HepG2 (cell line): ENCODE measurements around the gene NR3C2. TPM values are rescaled to one million over a fixed set of nuclear protein-coding genes. Genes with fewer than 3 reads are reported as not detected.

Experiments
- FOXM1 ChIP-seq: sonication (generic); formaldehyde crosslinking; IDR thresholded peaks from 2 replicates; pipeline ENCODE4 v1.5.0; 2020; ENCODE audit warnings: missing genetic modification reagents
- HES4 ChIP-seq: sonication (generic); formaldehyde crosslinking; IDR thresholded peaks from 2 replicates; pipeline ENCODE4 v1.9.0; 2021; ENCODE audit warnings: mild to moderate bottlenecking, missing genetic modification reagents, borderline replicate concordance
- KDM6A ChIP-seq: IDR thresholded peaks from 2 replicates; pipeline ENCODE4 v1.6.1; 2016; ENCODE audit warnings: low read depth
- MAFF ChIP-seq: IDR thresholded peaks from 2 replicates; pipeline ENCODE4 v1.6.1; 2011; ENCODE audit warnings: low read depth, low read length, improper control_type of control experiment
- MTF1 ChIP-seq: sonication (generic); formaldehyde crosslinking; IDR thresholded peaks from 2 replicates; pipeline ENCODE4 v1.5.0; 2020; ENCODE audit warnings: missing genetic modification reagents
- RBFOX2 ChIP-seq: fragments of 200-400 bp; formaldehyde crosslinking; IDR thresholded peaks from 2 replicates; pipeline ENCODE4 v1.6.1; 2017; ENCODE audit warnings: low read depth, mild to moderate bottlenecking, low read length
- ZNF672 ChIP-seq: sonication (generic); formaldehyde crosslinking; IDR thresholded peaks from 2 replicates; pipeline ENCODE4 v1.8.1; 2022; ENCODE audit warnings: missing genetic modification reagents
- polyA plus RNA-seq, 8 experiments: library from polyadenylated mRNA; depleted of rRNA in 3 of 8; stranded (reverse) in 7 of 8; unstranded in 1 of 8; fragments of >200 nt; fragmentation: Illumina TruSeq in 4 of 8; extraction: Trizol in 4 of 8; gene quantifications; 2 replicates each; pipeline versions ENCODE4 v1.2.1 to v1.2.3, GENCODE V29; 2011 to 2016; ENCODE audit warnings: low read depth in 4 of 8, missing spikeins in 1 of 8, mixed read lengths in 1 of 8; ENCODE audit not compliant: insufficient read depth in 1 of 8
- total RNA-seq, 5 experiments: library from RNA; depleted of rRNA; stranded (reverse); fragments of >200 nt; fragmentation: Illumina TruSeq; extraction: Trizol; gene quantifications; 2 replicates each; pipeline ENCODE4 v1.2.3, GENCODE V29; 2016; ENCODE audit warnings: low read depth in 1 of 5
- TF ChIP-seq, protein P1 (sequence below): sonication (generic); formaldehyde crosslinking; IDR thresholded peaks from 2 replicates; pipeline ENCODE4 v1.5.0; 2020; ENCODE audit warnings: mild to moderate bottlenecking, missing genetic modification reagents, borderline replicate concordance
- TF ChIP-seq, protein P2 (sequence below): sonication (generic); formaldehyde crosslinking; IDR thresholded peaks from 2 replicates; pipeline ENCODE4 v1.5.1; 2020; ENCODE audit warnings: missing genetic modification reagents, mild to moderate bottlenecking, borderline replicate concordance
- TF ChIP-seq, protein P3 (sequence below): sonication (generic); formaldehyde crosslinking; IDR thresholded peaks from 2 replicates; pipeline ENCODE4 v1.4.0; 2020; ENCODE audit warnings: missing genetic modification reagents
- TF ChIP-seq, protein P4 (sequence below): sonication (generic); formaldehyde crosslinking; IDR thresholded peaks from 2 replicates; pipeline ENCODE4 v1.4.0; 2020; ENCODE audit warnings: missing genetic modification reagents; ENCODE audit errors: not compliant biosample characterization
- TF ChIP-seq, protein P5 (sequence below): sonication (generic); formaldehyde crosslinking; IDR thresholded peaks from 2 replicates; pipeline ENCODE4 v1.5.0; 2020; ENCODE audit warnings: missing genetic modification reagents

Gene NR3C2
- total and polyA plus RNA-seq, 2 of the 13 experiments (the other 11 are each of a cell fraction or from before 2014, with no cell fraction given) = 0.26 to 0.46 TPM

DNA sequence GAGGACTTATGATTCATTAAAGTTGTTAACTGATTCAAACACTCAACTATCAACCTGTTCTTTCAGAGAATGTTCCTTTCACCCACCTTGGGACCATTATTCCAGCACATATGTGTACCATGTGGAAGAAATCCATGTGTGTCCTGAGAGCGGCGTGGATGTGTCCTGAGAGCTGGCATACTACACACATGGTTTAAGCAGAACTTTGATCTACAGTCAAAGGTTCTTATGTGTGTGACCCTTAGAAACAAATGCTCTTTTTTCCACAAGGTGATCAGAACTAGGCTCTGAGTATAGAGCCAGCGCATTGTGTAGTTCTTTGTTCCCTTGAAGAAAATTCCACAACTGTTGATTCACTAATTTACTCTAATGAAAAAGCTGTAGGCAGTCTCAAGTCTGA lies 332.0 kb downstream of the NR3C2 start (continued):
- TF ChIP-seq, protein P1, sequence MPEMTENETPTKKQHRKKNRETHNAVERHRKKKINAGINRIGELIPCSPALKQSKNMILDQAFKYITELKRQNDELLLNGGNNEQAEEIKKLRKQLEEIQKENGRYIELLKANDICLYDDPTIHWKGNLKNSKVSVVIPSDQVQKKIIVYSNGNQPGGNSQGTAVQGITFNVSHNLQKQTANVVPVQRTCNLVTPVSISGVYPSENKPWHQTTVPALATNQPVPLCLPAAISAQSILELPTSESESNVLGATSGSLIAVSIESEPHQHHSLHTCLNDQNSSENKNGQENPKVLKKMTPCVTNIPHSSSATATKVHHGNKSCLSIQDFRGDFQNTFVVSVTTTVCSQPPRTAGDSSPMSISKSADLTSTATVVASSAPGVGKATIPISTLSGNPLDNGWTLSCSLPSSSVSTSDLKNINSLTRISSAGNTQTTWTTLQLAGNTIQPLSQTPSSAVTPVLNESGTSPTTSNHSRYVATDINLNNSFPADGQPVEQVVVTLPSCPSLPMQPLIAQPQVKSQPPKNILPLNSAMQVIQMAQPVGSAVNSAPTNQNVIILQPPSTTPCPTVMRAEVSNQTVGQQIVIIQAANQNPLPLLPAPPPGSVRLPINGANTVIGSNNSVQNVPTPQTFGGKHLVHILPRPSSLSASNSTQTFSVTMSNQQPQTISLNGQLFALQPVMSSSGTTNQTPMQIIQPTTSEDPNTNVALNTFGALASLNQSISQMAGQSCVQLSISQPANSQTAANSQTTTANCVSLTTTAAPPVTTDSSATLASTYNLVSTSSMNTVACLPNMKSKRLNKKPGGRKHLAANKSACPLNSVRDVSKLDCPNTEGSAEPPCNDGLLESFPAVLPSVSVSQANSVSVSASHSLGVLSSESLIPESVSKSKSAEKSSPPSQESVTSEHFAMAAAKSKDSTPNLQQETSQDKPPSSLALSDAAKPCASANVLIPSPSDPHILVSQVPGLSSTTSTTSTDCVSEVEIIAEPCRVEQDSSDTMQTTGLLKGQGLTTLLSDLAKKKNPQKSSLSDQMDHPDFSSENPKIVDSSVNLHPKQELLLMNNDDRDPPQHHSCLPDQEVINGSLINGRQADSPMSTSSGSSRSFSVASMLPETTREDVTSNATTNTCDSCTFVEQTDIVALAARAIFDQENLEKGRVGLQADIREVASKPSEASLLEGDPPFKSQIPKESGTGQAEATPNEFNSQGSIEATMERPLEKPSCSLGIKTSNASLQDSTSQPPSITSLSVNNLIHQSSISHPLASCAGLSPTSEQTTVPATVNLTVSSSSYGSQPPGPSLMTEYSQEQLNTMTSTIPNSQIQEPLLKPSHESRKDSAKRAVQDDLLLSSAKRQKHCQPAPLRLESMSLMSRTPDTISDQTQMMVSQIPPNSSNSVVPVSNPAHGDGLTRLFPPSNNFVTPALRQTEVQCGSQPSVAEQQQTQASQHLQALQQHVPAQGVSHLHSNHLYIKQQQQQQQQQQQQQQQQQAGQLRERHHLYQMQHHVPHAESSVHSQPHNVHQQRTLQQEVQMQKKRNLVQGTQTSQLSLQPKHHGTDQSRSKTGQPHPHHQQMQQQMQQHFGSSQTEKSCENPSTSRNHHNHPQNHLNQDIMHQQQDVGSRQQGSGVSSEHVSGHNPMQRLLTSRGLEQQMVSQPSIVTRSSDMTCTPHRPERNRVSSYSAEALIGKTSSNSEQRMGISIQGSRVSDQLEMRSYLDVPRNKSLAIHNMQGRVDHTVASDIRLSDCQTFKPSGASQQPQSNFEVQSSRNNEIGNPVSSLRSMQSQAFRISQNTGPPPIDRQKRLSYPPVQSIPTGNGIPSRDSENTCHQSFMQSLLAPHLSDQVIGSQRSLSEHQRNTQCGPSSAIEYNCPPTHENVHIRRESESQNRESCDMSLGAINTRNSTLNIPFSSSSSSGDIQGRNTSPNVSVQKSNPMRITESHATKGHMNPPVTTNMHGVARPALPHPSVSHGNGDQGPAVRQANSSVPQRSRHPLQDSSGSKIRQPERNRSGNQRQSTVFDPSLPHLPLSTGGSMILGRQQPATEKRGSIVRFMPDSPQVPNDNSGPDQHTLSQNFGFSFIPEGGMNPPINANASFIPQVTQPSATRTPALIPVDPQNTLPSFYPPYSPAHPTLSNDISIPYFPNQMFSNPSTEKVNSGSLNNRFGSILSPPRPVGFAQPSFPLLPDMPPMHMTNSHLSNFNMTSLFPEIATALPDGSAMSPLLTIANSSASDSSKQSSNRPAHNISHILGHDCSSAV (CRISPR knock-in tag) = no peak
- TF ChIP-seq ZNF672 (no peak), FOXM1 (CRISPR knock-in tag) (no peak), KDM6A (CRISPR knock-in tag) (no peak), MAFF (no peak), MTF1 (CRISPR knock-in tag) (no peak), HES4 (CRISPR knock-in tag) (no peak), RBFOX2 (no peak)
- TF ChIP-seq, protein P2, sequence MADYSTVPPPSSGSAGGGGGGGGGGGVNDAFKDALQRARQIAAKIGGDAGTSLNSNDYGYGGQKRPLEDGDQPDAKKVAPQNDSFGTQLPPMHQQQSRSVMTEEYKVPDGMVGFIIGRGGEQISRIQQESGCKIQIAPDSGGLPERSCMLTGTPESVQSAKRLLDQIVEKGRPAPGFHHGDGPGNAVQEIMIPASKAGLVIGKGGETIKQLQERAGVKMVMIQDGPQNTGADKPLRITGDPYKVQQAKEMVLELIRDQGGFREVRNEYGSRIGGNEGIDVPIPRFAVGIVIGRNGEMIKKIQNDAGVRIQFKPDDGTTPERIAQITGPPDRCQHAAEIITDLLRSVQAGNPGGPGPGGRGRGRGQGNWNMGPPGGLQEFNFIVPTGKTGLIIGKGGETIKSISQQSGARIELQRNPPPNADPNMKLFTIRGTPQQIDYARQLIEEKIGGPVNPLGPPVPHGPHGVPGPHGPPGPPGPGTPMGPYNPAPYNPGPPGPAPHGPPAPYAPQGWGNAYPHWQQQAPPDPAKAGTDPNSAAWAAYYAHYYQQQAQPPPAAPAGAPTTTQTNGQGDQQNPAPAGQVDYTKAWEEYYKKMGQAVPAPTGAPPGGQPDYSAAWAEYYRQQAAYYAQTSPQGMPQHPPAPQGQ (CRISPR knock-in tag) = no peak
- TF ChIP-seq, protein P3, sequence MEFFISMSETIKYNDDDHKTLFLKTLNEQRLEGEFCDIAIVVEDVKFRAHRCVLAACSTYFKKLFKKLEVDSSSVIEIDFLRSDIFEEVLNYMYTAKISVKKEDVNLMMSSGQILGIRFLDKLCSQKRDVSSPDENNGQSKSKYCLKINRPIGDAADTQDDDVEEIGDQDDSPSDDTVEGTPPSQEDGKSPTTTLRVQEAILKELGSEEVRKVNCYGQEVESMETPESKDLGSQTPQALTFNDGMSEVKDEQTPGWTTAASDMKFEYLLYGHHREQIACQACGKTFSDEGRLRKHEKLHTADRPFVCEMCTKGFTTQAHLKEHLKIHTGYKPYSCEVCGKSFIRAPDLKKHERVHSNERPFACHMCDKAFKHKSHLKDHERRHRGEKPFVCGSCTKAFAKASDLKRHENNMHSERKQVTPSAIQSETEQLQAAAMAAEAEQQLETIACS (CRISPR knock-in tag) = no peak
- TF ChIP-seq, protein P4, sequence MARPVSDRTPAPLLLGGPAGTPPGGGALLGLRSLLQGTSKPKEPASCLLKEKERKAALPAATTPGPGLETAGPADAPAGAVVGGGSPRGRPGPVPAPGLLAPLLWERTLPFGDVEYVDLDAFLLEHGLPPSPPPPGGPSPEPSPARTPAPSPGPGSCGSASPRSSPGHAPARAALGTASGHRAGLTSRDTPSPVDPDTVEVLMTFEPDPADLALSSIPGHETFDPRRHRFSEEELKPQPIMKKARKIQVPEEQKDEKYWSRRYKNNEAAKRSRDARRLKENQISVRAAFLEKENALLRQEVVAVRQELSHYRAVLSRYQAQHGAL (CRISPR knock-in tag) = no peak
- TF ChIP-seq, protein P5, sequence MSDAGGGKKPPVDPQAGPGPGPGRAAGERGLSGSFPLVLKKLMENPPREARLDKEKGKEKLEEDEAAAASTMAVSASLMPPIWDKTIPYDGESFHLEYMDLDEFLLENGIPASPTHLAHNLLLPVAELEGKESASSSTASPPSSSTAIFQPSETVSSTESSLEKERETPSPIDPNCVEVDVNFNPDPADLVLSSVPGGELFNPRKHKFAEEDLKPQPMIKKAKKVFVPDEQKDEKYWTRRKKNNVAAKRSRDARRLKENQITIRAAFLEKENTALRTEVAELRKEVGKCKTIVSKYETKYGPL (CRISPR knock-in tag) = no peak
